ENCODE measurements around the gene ZNF431.
"Not testable (repeated sequence)": the region's sequence is repeated elsewhere in the genome, so short reads cannot be mapped to it uniquely, and the experiment has no call there.

Gene ZNF431

DNA sequence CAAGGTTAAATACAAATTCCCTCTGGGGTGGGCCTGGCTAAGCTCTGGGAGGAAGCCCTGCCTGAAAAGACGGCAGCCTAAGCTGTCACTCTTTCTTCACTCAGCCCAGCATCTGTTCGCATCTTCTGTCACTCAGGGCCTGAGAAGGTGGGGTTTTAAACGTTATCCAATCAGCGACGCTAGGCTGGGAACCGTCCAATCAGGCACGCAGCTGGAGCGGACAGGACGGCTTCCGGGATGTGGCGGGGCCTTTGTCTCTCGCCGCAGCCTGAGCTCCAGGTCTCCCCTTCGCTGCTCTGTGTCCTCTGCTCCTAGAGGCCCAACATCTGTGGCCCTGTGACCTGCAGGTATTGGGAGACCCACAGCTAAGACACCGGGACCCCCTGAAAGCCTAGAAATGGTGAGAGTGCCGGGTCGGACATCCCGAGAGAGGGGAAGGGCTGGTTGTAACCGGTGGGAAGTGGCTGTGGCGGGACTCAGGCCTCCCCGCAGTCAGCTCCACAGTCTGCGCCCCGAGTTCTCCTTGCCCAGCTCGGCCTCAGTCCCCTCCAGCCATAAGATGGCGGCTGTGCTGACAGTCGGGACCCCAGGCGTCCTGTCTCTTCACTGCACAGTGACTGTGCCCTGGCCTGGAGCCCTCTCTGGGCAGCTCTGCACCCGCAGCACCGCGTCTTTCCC is at the start of gene ZNF431:
ZNF431 (plus strand) TSS at position 254 of the 678 bp plus-strand sequence; CDS start at position 398, 144 bp downstream.
- DNase-seq (ENCODE audit: low spot score): peak; percentile 96

GRCh38 chr19:21092109-21092508 is 49.7 kb upstream of the ZNF431 start:
- no peak for DNase-seq (ENCODE audit: low spot score)

- no peak for DNase-seq (ENCODE audit: low spot score)
Measured at GRCh38 chr19:21094347-21095025, 47.4 kb upstream of the ZNF431 start.

DNA sequence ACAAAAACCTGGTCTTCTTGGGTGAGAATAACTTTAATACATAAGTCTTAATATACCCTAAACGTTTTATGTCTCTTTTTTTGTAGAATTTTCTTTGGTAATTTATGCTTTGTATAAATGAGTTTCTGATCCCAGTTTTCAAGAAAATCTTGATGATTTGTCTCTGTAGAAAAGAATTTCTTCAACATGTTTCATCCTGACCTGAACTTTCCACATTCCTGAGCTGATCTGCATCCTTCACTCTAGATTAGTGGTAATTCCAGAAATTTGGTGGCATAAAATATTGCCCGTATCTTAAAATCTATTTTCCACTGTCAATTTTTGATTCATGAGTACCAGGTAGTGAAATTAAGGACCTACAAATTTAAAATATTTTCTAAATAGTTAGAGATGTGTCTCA is 43.5 kb upstream of the ZNF431 start:
- DNase-seq (ENCODE audit: low spot score): no peak

- no peak for DNase-seq (ENCODE audit: low spot score)
Measured at GRCh38 chr19:21101521-21102242, 40.2 kb upstream of the ZNF431 start.

- DNase-seq (ENCODE audit: low spot score): peak; percentile 46
Measured at GRCh38 chr19:21109116-21109515, 32.7 kb upstream of the ZNF431 start.

- no peak for DNase-seq (ENCODE audit: low spot score)
Measured at GRCh38 chr19:21110183-21110582, 31.7 kb upstream of the ZNF431 start.

- no peak for DNase-seq (ENCODE audit: low spot score)
Measured at GRCh38 chr19:21115430-21115829, 26.4 kb upstream of the ZNF431 start.

DNA sequence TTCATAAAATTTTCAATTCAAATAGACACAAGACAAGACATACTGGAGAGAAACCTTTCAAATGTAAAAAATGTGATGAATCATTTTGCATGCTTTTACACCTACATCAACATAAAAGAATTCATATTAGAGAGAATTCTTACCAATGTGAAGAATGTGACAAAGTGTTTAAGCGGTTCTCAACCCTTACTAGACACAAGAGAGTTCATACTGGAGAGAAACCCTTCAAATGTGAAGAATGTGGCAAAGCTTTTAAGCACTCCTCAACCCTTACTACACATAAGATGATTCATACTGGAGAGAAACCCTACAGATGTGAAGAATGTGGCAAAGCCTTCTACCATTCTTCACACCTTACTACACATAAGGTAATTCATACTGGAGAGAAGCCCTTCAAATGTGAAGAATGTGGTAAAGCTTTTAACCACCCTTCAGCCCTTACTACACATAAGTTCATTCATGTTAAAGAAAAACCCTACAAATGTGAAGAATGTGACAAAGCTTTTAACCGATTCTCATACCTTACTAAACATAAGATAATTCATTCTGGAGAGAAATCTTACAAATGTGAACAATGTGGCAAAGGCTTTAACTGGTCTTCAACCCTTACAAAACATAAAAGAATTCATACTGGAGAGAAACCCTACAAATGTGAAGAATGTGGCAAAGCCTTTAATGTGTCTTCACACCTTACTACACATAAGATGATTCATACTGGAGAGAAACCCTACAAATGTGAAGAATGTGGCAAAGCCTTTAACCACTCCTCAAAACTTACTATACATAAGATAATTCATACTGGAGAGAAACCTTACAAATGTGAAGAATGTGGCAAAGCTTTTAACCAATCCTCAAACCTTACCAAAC is 24.6 kb upstream of the ZNF431 start:
- DNase-seq (ENCODE audit: low spot score): peak; percentile 91

DNA sequence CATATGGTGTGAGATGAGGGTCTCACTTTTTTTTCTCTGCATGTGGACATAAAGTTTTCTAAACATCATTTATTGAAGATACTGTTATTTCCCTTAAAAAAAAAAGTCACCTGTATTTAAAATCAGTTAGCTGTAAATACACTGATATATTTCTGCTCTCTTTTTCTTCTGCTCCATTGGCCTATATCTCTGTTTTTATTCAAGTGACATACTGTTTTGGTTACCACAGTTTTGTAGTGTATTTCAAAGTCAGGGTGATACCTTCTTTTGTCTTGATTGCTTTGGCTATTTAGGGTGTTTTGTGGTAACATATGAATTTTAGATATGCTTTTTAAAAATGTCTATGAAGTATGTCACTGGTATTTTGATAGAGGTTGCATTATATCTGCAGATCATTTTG is 15.8 kb upstream of the ZNF431 start:
- DNase-seq (ENCODE audit: low spot score): no peak

GRCh38 chr19:21127001-21127400 is 14.8 kb upstream of the ZNF431 start:
- no peak for DNase-seq (ENCODE audit: low spot score)

- no peak for DNase-seq (ENCODE audit: low spot score)
Measured at GRCh38 chr19:21127898-21128297, 13.9 kb upstream of the ZNF431 start.

DNA sequence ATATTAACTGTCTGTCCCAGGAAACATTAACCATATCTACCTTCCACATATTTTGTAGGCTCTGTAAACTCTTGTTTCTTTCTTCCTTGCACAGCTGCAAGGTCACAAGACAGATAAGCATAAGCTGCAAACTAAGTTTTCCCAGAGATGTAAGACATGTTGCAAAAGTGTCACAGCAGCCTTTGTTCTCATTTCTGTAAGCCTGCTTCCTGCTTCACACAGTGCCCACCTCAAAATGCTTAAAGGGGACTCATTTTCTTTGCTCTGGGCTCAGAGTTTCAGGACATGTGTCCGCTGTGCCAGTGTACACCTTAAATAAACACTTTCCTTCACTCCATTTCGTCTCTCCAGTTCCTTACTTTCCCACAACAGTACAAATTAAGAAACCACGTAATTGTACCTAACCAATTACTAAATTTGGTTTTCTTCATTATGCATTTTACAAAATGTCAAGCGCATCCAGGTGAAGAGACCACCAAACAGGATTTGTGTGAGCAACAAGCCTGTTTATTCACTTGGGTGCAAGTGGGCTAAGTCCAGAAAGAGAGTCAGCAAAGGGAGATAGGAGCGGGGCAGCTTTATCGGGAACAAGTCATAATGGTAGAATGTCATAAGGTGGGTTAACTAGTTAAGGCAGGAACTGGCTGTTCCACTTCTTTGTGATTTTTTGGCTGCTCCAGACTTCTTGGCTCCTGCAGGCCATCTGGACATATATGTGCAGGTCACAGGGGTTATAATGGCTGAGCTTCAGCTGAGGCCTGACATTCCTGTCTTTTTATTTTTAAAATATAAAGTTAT is 12.7 kb upstream of the ZNF431 start:
- no peak for DNase-seq (ENCODE audit: low spot score)

DNA sequence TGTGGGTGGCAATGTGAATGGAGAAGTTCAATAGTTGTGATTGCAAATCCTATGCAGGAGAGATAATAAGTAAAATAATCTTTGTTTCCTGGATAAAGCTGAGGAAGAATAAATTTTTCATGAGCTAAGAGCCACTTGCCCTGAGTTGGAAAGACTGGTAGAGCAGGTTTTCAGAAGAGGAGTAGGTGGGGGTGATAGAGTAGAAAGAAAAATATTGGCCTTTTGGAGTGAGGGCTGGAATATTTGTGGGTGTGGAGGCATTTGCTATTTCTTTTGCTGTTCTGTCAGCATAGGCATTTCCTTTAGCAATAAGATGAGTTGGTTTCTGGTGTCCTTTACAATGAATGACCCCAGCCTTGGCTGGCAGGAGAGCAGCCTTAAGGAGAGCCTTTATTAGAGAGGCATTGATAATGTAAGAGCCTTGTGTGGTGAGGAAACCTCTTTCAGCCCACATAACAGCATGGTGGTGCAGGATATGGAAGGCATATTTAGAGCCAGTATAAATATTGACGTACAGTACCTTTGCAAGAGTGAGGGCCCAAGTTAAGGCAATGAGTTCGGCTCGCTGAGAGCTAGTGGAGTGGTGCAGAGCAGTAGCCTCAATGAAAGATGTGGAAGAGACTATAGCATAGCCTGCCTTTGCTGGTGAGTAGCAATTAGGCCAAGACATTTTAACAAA is 11.6 kb upstream of the ZNF431 start:
- DNase-seq (ENCODE audit: low spot score): peak; percentile 19

- DNase-seq (ENCODE audit: low spot score): no peak
Measured at GRCh38 chr19:21133633-21134032, 8.2 kb upstream of the ZNF431 start.

DNA sequence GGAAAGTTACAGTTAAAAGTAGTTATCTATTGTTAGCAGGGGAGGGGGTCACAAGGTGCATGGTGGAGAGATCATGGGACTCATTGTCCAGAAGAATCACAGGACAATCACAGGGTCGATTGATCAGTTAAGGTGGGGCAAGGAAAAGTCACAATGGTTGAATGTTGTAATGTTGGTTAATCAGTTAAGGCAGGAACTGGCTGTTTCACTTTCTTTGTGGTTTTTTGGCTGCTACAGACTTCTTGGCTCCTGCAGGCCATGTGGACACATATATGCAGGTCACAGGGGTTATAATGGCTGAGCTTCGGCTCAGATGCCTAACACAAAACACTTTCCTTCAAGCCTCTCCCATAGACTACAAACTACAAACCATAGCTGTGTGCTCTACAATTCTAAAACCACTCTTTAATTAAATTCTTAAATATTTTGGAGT is 6.9 kb upstream of the ZNF431 start:
- DNase-seq (ENCODE audit: low spot score): no peak

DNA sequence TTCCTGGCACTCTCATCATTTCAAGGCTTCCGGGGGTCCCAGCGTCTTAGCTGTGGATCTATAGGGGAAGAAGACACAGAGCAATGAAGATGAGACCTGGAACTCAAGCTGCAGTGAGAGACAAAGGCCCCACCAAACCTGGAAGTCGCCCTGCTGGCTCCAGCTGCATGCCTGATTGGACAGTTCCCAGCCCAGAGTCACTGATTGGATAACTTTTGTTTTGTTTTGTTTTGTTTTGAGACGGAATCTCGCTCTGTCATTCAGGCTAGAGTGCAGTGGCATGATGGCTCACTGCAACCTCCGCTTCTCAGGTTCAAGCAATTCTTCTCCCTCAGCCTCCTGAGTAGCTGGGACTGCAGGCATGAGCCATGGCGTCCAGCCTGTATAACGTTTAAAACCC is 6.4 kb upstream of the ZNF431 start:
- no peak for DNase-seq (ENCODE audit: low spot score)

- DNase-seq (ENCODE audit: low spot score): no peak
Measured at GRCh38 chr19:21138130-21138529, 3.7 kb upstream of the ZNF431 start.

DNA sequence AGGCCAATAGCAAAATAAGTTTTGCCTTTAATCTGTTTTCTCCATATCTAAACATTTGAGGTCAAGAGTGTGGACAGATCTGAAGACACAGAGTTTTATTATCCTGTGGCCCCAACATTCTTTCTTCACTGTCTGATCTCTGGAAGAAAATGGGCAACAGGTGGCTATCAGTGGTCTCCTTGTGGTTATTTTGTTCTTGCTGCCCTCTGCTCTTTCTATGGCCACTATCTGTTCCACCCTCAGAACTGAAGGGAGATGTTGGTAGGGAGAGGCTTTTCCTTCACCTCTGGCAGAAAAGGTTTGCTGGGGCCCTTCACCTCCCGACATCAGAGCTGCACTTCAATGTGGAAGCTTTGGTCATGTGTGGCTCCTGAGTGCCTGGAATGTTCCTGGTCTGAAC is 834 bp upstream of the ZNF431 start:
- not testable (repeated sequence) for DNase-seq (ENCODE audit: low spot score)

- no peak for DNase-seq (ENCODE audit: low spot score)
Measured at GRCh38 chr19:21143428-21143827, 1.6 kb downstream of the ZNF431 start.

- DNase-seq (ENCODE audit: low spot score): peak; percentile 61
Measured at GRCh38 chr19:21143854-21144253, 2.0 kb downstream of the ZNF431 start.

All from kidney tubule cell (primary cell).